ENCODE data around the gene ARL6IP6.

DNA sequence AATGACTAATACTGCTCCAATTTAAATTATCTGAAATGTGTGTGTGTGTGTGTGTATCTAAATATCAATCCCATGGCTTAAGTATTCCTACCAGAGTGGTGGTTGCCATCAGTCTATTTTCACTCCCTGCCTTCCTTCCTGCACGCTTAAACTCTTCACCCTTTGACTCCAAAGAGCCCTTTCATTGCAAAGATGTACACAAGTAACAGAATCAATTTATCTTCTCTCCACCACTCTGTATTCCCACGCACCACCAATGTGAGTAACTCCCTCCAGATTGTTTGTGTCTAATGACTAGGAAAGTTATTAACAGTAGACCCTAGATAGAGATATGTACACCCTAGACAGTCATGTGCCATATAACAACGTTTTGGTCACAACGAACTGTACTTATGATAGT is 42.8 kb downstream of the ARL6IP6 start:
- TF ChIP-seq, protein P1, sequence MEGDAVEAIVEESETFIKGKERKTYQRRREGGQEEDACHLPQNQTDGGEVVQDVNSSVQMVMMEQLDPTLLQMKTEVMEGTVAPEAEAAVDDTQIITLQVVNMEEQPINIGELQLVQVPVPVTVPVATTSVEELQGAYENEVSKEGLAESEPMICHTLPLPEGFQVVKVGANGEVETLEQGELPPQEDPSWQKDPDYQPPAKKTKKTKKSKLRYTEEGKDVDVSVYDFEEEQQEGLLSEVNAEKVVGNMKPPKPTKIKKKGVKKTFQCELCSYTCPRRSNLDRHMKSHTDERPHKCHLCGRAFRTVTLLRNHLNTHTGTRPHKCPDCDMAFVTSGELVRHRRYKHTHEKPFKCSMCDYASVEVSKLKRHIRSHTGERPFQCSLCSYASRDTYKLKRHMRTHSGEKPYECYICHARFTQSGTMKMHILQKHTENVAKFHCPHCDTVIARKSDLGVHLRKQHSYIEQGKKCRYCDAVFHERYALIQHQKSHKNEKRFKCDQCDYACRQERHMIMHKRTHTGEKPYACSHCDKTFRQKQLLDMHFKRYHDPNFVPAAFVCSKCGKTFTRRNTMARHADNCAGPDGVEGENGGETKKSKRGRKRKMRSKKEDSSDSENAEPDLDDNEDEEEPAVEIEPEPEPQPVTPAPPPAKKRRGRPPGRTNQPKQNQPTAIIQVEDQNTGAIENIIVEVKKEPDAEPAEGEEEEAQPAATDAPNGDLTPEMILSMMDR (conservative IDR thresholded peaks at IDR 0.05), result no peak
- no peak for TF ChIP-seq EZH2 (IDR thresholded peaks at IDR 0.05; ENCODE audit: low read depth)
